ENCODE data around the gene RNF208. TPM values are rescaled to one million over a fixed set of nuclear protein-coding genes. Genes with fewer than 3 reads are reported as not detected.
"Not testable (repeated sequence)": the region's sequence is repeated elsewhere in the genome, so short reads cannot be mapped to it uniquely, and the experiment has no call there.

RNF208 gene
- total RNA-seq, 4 donors from 2014 or later, result 1.2 to 4.2 (median 2.4) TPM

DNA sequence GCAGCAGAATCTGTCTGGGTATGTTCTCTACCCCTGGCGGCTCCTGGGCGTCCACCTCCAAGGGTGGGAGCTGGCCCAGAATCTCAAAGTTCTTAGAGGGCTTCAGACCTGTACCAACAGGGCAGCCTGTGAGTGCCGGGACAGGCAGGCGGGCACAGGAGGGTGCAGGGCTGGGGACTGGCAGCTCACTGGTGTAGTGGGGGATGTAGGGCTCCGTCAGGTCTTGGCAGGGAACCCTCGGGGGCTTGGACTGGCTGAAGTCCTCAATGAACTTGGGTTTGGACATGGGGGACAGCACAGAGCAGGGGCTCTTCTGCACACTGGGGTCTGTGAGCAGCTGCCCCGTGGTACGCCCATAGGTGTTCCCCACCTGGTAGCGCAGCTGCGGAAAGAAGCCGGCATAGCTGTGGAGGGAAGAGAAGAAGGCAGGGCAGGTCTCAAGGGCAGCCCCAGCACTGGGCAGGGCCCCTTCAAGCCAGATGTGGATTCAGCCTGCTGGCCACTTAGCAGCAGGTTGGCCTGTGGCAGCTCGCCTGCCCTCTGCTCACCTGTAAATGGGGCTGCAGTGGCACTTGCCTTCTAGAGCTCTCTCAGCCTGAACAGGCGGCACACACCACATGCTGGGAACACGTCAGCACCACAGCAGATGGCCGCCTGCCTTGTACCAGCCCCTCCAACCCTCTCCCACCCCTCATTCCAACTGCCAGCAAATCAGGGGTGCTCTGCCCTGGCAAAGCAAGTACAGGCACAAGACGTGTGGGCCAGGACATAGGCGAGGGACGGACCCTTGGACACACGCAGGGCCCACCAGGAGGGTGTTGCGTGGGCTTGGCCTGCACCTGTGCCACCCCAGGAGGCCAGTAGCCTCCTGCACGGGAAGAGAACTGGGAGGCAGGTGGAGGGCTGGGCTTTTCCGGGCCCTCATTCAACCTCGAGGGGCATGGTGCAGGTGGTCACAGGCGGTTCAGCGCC lies 23.7 kb upstream of the RNF208 start:
- TF ChIP-seq EP300 (IDR thresholded peaks at IDR 0.05), result no peak
- TF ChIP-seq, protein P1, sequence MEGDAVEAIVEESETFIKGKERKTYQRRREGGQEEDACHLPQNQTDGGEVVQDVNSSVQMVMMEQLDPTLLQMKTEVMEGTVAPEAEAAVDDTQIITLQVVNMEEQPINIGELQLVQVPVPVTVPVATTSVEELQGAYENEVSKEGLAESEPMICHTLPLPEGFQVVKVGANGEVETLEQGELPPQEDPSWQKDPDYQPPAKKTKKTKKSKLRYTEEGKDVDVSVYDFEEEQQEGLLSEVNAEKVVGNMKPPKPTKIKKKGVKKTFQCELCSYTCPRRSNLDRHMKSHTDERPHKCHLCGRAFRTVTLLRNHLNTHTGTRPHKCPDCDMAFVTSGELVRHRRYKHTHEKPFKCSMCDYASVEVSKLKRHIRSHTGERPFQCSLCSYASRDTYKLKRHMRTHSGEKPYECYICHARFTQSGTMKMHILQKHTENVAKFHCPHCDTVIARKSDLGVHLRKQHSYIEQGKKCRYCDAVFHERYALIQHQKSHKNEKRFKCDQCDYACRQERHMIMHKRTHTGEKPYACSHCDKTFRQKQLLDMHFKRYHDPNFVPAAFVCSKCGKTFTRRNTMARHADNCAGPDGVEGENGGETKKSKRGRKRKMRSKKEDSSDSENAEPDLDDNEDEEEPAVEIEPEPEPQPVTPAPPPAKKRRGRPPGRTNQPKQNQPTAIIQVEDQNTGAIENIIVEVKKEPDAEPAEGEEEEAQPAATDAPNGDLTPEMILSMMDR (IDR thresholded peaks at IDR 0.05), result no peak
- no peak for TF ChIP-seq POLR2A (IDR thresholded peaks at IDR 0.05; ENCODE audit: low read depth)
- TF ChIP-seq POLR2AphosphoS5 (IDR thresholded peaks at IDR 0.05), result no peak
- H3K36me3 ChIP-seq, result peaks cover 13 to 25% (median 19%) of the 10 kb centered on the region in 4 donors
- H3K4me3 ChIP-seq, result no peak overlapping the region
- H3K4me1 ChIP-seq, result peaks cover 28 to 37% (median 30%) of the 10 kb centered on the region in 4 donors
- 93% methylated on average over 9 of the region's 25 CpGs for WGBS
- intact Hi-C loops (cut with DNase I), result no loop called here
- H3K27ac ChIP-seq (replicated peaks in 1 of 4), result no peak overlapping the region
- H3K9me3 ChIP-seq, result no peaks in the 10 kb centered on the region
- no peaks in the 10 kb centered on the region for H3K27me3 ChIP-seq
- DNase-seq (ENCODE audit: extremely low spot score), result no peak

DNA sequence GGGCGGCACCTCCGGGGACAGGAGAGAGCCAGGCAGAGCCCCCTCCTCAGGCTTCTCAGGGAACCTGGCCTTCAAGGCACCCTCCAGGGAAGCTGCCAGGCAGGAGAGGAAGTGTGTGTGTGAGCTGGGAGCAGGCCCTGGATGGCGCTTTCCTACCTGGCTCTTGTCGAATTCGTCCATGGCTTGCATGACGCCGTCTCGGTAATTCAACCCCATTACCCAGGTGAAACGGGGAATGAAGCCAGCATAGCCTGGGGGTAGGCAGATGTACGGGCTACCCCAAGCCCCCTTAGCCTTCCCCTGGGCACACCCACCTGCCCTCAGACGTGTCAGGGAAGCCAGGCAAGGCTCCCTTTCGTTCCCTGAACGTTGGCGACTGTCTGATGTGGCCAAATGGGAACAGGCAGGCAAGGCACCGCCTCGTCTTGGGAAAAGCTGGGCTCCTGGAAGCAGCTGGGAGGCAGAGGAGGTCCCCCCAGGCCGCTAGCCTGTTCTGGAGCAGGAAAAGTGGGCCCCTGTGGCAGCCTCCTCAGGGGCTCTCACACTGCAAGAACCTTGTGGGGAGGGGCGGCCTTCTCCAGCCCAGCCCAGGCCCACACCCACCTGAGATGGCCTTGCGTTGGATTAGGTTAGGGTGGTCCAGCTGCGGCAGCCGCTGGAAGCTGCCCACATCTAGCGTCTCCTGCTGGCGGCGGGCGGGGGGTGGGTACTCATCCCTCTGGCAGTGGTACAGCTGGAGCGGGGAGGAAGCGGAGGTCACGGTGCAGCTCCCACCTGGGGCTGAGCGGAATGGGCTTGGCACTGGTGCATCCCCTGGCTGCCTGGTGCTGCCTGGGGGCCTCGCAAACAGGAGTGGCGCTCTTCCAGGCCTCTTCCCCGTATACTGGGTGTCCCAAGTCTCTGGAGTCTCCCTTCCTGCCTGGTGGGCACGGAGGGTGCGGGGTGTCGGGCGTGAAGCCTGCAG lies 22.7 kb upstream of the RNF208 start:
- WGBS, result 68% methylated on average over 22 of the region's 36 CpGs
- peak overlapping the region in 2 of 4 donors; percentile 5 to 22 for H3K27ac ChIP-seq (replicated peaks in 1 of 4)

GRCh38 chr9:137243626-137244485 lies 21.8 kb upstream of the RNF208 start:
- Histone ChIP-seq H3K9me3 (no peaks in the 10 kb centered on the region), H3K4me3 (no peak overlapping the region), H3K27ac (replicated peaks in 1 of 4) (peak overlapping the region in 2 of 4 donors; percentile 5 to 22), H3K4me1 (peaks cover 39 to 46% (median 45%) of the 10 kb centered on the region in 4 donors), H3K36me3 (peaks cover 13 to 25% (median 19%) of the 10 kb centered on the region in 4 donors), H3K27me3 (no peaks in the 10 kb centered on the region)
- DNase-seq (ENCODE audit: extremely low spot score), result no peak
- WGBS, result 89% methylated on average over 6 of the region's 15 CpGs
- intact Hi-C loops (cut with DNase I), result no loop called here
- TF ChIP-seq, protein P1 (IDR thresholded peaks at IDR 0.05), result no peak
- peak in 1 of 2 donors; percentile 19 for TF ChIP-seq POLR2AphosphoS5 (IDR thresholded peaks at IDR 0.05)

More for the DNA sequence above, 22.7 kb upstream of the RNF208 start:
- H3K27me3 ChIP-seq, result no peaks in the 10 kb centered on the region
- no peak for TF ChIP-seq POLR2AphosphoS5 (IDR thresholded peaks at IDR 0.05)
- TF ChIP-seq POLR2A (IDR thresholded peaks at IDR 0.05; ENCODE audit: low read depth), result no peak
- H3K9me3 ChIP-seq, result no peaks in the 10 kb centered on the region
- no peak for DNase-seq (ENCODE audit: extremely low spot score)
- H3K36me3 ChIP-seq, result peaks cover 13 to 25% (median 19%) of the 10 kb centered on the region in 4 donors
- no peak overlapping the region for H3K4me3 ChIP-seq
- intact Hi-C loops (cut with DNase I), result no loop called here
- peaks cover 30 to 37% (median 36%) of the 10 kb centered on the region in 4 donors for H3K4me1 ChIP-seq

GRCh38 chr9:137243266-137243625 lies 21.2 kb upstream of the RNF208 start:
- H3K27ac ChIP-seq (replicated peaks in 1 of 4); DNase-seq (ENCODE audit: extremely low spot score); H3K4me3 ChIP-seq; H3K27me3 ChIP-seq; H3K9me3 ChIP-seq; intact Hi-C loops (cut with DNase I): not testable (repeated sequence)
- Histone ChIP-seq H3K36me3 (peaks cover 13 to 25% (median 19%) of the 10 kb centered on the region in 4 donors), H3K4me1 (peaks cover 43 to 52% (median 51%) of the 10 kb centered on the region in 4 donors)
- WGBS, result 86% methylated on average over 18 of the region's 18 CpGs

All from esophagus muscularis mucosa (tissue), 4 donors.